VCaP (cell line): Measurements from ENCODE around the gene CHMP1A.
"Not testable (repeated sequence)": the region's sequence is repeated elsewhere in the genome, so short reads cannot be mapped to it uniquely, and the experiment has no call there.

Experiments used
- H3K27ac ChIP-seq: fragments of 450-650 bp; 2 replicates; pipeline ENCODE4 v1.5.1; 2017
- TF ChIP-seq, protein P1 (sequence below): fragments of 450-650 bp; conservative IDR thresholded peaks from 2 replicates; pipeline ENCODE4 v1.5.1; 2017; ENCODE audit warnings: mild to moderate bottlenecking, moderate library complexity

The CHMP1A gene

DNA sequence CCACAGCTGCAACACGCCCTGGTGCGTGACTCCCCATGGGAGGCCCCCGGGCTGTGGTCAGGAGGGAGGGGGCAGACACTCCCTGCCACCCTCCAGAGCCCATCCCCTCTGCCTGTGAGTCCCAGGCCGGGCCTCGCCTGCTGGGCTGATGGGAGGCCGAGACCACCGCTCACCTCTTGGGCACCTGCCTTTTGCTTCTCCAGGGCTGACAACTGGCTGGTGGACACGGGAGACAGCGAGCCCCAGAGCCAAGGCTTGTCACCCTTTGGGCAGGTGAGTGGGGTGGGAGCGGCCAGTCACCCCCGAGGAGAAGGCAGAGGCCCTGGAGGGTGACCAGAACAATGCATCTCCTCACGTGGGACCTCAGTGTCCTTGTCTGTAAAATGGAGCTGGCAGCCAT lies 20.8 kb downstream of the CHMP1A start:
- TF ChIP-seq, protein P1, sequence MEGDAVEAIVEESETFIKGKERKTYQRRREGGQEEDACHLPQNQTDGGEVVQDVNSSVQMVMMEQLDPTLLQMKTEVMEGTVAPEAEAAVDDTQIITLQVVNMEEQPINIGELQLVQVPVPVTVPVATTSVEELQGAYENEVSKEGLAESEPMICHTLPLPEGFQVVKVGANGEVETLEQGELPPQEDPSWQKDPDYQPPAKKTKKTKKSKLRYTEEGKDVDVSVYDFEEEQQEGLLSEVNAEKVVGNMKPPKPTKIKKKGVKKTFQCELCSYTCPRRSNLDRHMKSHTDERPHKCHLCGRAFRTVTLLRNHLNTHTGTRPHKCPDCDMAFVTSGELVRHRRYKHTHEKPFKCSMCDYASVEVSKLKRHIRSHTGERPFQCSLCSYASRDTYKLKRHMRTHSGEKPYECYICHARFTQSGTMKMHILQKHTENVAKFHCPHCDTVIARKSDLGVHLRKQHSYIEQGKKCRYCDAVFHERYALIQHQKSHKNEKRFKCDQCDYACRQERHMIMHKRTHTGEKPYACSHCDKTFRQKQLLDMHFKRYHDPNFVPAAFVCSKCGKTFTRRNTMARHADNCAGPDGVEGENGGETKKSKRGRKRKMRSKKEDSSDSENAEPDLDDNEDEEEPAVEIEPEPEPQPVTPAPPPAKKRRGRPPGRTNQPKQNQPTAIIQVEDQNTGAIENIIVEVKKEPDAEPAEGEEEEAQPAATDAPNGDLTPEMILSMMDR: no peak
- H3K27ac ChIP-seq: no peak overlapping the region

DNA sequence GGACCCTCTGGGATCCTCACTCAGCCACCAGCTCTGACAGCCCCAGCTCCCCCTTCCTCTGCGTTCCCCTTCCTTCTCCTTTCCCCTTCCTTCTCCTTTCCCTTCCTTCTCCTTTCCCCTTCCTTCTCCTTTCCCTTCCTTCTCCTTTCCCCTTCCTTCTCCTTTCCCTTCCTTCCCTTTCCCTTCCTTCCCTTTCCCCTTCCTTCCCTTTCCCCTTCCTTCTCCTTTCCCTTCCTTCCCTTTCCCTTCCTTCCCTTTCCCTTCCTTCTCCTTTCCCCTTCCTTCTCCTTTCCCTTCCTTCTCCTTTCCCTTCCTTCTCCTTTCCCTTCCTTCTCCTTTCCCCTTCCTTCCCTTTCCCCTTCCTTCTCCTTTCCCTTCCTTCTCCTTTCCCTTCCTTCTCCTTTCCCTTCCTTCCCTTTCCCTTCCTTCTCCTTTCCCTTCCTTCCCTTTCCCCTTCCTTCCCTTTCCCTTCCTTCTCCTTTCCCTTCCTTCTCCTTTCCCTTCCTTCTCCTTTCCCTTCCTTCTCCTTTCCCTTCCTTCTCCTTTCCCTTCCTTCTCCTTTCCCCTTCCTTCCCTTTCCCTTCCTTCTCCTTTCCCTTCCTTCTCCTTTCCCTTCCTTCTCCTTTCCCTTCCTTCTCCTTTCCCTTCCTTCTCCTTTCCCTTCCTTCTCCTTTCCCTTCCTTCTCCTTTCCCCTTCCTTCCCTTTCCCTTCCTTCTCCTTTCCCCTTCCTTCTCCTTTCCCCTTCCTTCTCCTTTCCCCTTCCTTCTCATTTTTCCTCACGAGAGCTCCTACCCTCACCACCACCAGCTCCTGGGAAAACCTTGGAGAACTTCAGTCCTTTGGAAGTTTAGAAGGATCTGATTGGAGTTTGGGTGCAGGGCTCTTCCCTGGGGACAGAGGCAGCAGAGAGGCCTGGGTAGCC lies 22.8 kb downstream of the CHMP1A start:
- not testable (repeated sequence) for H3K27ac ChIP-seq

DNA sequence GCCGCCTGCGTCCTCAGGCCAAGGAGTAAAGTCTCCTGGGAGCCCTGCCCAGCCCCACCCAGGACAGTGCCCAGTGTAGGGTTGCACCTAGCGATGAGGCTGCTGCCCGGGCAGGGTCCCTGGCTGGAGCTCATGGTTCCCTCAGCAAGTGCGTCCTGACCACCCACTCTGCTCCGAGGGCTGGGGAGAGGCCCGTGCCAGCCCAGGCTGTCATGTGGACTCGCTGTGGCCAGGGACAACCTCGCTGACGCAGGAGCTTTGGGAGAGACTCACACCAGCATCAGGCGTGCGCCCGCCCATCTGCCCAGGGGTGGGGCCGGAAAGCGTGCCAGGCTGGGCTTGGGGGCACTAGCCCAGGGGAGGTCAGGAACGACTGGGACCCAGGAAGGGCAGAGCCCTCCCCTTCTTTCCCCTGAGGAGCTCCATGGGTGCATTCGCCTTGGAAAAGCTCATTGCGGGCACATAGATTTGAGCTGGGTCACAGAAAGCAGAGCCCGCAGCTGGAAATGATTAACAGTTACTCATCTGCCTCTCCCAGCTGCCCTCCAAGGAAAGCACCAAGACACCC lies 24.4 kb downstream of the CHMP1A start:
- H3K27ac ChIP-seq: no peak overlapping the region
- TF ChIP-seq, protein P1: no peak

DNA sequence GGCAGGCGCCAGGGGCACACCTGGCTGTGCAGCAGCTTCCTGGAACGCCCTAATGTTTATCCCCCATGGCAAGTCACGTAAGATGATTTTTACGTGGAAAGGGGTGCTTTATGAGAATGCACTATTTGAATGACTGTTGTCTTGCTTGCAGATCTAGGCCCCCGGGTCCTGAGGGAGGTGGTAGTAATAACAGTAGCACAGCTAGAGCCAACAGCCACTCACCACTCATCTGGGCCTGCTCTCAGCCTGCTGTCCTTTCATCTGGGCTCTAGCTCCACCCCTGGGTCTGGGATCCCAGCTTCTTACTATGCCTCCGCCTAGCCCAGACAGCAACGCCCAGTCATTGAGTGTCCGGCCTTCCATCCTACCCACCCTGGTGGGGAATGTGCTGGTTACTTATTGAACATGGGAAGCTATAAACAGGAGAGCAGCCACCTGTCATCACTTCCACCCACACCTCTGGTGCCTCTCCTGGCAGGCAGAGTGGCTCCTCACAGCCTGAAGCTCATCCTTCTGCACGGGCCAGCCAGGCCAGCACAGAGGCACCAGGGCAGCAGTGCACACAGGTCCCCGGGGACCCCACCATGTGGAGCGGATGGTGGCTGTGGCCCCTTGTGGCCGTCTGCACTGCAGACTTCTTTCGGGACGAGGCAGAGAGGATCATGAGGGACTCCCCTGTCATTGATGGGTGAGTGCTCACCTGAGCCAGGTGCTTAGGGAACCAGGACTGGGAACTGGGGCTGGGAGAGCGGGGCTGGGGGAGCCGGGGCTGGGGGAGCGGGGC lies 27.5 kb downstream of the CHMP1A start:
- TF ChIP-seq, protein P1: no peak
- no peak overlapping the region for H3K27ac ChIP-seq

DNA sequence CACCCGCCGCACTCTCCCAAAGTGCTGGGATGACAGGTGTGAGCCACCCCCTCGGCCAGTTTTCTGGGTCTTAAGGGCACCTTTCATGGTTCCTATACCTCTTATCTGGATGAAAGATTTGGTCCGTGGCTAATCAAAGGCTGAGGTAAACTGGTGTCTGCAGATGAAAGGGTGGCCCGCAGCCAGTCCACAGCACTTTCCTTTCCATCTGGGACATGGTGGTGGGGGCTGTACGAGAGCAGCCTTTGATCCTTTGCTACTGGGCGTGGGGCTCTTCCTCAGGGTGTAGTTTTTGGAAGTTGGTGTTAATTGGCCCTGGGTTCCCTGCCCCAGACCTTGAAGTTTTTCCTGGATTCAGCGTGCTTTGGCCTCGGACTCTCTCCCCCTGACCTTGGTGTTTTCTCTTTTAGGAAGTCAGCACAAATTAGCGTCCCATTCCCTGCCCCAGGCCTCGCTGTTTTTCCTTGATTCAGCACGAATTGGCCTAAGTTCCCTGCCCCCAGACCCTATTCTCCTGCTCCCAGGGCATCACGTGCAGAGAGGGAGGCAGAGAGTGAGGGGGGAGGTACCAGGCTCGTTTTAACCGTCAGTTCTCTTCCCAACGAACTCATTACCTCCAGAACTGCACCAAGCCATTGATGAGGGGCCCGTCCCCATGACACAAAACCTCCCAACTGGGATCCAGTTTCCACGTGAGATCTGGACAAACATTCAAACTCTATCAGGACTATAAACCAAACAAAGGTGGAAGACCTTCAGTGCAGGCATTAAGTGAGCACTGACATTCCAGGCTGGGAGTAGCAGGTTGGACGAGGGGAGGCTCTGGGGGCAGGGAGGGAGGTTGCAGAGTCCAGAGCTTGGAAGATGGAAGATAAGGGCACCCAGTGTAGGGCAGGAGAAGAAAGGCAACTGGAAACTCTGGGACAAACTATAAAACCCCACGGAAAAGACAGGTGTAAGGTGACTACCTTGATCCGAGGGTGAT lies 32.4 kb downstream of the CHMP1A start:
- H3K27ac ChIP-seq: no peak overlapping the region
- TF ChIP-seq, protein P1: no peak

DNA sequence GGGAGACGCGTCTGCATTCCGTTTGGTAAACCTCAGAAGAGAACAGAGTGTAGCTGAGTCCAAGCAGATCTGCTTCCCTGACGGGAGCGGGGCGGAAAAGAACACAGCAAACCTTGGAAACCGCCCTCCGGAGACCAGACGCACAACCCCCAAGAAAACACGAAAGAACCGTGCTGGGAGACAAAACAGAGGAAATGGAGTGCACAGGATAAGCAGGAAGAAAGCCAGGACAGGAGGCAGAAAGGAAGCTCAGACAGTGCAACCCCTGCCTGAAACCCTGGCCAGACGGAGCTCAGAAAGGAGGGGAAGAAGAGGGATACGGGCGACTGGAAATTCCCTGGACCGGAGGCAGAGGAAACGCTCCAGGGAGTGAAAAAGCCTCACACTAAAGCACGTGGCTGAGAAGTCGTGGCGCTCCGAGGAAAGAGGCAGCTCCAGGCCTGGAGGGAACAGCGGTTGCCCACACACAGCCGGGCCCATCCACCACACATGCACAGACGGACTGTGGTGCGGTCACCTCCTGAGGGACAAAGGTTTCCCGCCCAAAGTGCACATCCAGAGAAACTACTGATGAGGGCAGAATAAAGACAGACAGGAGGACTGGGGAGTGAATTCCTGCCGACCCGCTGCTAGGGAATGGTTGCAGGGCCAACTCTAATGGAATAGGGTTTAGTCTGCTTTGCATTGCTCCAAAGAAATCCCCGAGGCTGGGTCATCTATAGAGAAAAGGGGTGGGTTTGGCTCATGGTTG lies 33.8 kb downstream of the CHMP1A start:
- TF ChIP-seq, protein P1: no peak
- no peak overlapping the region for H3K27ac ChIP-seq
